KMS-11 (cell line): Measurements from ENCODE around the gene MATK.

Experiments
- H2AFZ ChIP-seq: fragments of 200-600 bp; sonication (generic); 2 replicates; pipeline ENCODE4 v1.6.1; 2016; ENCODE audit warnings: antibody characterized with exemption, mixed run types, low read depth
- H3K27ac ChIP-seq: fragments of 200-600 bp; sonication (generic); 2 replicates; pipeline ENCODE4 v1.6.1; 2016; ENCODE audit warnings: mild to moderate bottlenecking, mixed run types
- H3K27me3 ChIP-seq: fragments of 200-600 bp; sonication (generic); 2 replicates; pipeline ENCODE4 v1.6.1; 2017; ENCODE audit warnings: mild to moderate bottlenecking, low read depth, mixed run types, moderate library complexity; ENCODE audit not compliant: insufficient read depth
- H3K36me3 ChIP-seq: fragments of 200-600 bp; sonication (generic); 2 replicates; pipeline ENCODE4 v1.6.1; 2017; ENCODE audit warnings: mild to moderate bottlenecking, mixed run types; ENCODE audit not compliant: insufficient read depth
- H3K4me1 ChIP-seq: fragments of 200-600 bp; sonication (generic); 2 replicates; pipeline ENCODE4 v1.6.1; 2016; ENCODE audit warnings: mild to moderate bottlenecking, low read depth, mixed run types; ENCODE audit not compliant: poor library complexity, severe bottlenecking
- H3K4me2 ChIP-seq: fragments of 200-600 bp; sonication (generic); 2 replicates; pipeline ENCODE4 v1.7.0; 2016; ENCODE audit warnings: mild to moderate bottlenecking, mixed run types
- H3K4me3 ChIP-seq: fragments of 200-600 bp; sonication (generic); IDR thresholded peaks from 2 replicates; pipeline ENCODE4 v1.6.1; 2017; ENCODE audit warnings: low read depth, low read length, mixed read lengths; ENCODE audit not compliant: insufficient read depth
- H3K79me2 ChIP-seq: fragments of 200-600 bp; sonication (generic); 2 replicates; pipeline ENCODE4 v1.6.1; 2016; ENCODE audit warnings: low read depth, mixed run types; ENCODE audit not compliant: insufficient read depth
- H3K9ac ChIP-seq: fragments of 200-600 bp; sonication (generic); 2 replicates; pipeline ENCODE4 v1.6.1; 2016; ENCODE audit warnings: mild to moderate bottlenecking, mixed run types
- H4K20me1 ChIP-seq: fragments of 200-600 bp; sonication (generic); 2 replicates; pipeline ENCODE4 v1.6.1; 2016; ENCODE audit warnings: mild to moderate bottlenecking, mixed run types; ENCODE audit not compliant: insufficient read depth
- TF ChIP-seq, protein P1 (sequence below): fragments of 200-600 bp; sonication (generic); conservative IDR thresholded peaks from 2 replicates; pipeline ENCODE4 v1.6.1; 2017; ENCODE audit warnings: low read depth, mild to moderate bottlenecking, antibody characterized with exemption, low read length, moderate library complexity, mixed read lengths

MATK gene

DNA sequence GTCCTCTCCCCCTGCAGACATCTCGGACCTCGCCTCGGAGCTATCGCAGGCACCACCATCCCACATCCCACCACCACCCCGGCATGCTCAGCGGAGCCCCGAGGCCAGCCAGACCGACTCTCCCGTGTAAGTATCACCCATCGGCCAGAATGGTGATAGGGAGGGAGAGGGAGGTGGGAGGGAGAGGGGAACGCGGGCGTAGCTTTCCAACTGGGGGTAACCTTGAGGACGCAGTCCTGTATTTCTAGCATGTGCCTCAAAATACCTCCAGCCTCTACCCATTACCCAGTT is 51.9 kb downstream of the MATK start:
- Histone ChIP-seq H3K27ac (no peak overlapping the region), H3K36me3 (no peaks in the 10 kb centered on the region), H3K4me1 (no peaks in the 10 kb centered on the region), H3K27me3 (peaks cover 65% of the 10 kb centered on the region), H2AFZ (no peak overlapping the region), H4K20me1 (no peaks in the 10 kb centered on the region), H3K9ac (no peak overlapping the region), H3K4me2 (no peak overlapping the region), H3K4me3 (no peak overlapping the region), H3K79me2 (no peaks in the 10 kb centered on the region)
- TF ChIP-seq, protein P1, sequence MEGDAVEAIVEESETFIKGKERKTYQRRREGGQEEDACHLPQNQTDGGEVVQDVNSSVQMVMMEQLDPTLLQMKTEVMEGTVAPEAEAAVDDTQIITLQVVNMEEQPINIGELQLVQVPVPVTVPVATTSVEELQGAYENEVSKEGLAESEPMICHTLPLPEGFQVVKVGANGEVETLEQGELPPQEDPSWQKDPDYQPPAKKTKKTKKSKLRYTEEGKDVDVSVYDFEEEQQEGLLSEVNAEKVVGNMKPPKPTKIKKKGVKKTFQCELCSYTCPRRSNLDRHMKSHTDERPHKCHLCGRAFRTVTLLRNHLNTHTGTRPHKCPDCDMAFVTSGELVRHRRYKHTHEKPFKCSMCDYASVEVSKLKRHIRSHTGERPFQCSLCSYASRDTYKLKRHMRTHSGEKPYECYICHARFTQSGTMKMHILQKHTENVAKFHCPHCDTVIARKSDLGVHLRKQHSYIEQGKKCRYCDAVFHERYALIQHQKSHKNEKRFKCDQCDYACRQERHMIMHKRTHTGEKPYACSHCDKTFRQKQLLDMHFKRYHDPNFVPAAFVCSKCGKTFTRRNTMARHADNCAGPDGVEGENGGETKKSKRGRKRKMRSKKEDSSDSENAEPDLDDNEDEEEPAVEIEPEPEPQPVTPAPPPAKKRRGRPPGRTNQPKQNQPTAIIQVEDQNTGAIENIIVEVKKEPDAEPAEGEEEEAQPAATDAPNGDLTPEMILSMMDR: no peak

DNA sequence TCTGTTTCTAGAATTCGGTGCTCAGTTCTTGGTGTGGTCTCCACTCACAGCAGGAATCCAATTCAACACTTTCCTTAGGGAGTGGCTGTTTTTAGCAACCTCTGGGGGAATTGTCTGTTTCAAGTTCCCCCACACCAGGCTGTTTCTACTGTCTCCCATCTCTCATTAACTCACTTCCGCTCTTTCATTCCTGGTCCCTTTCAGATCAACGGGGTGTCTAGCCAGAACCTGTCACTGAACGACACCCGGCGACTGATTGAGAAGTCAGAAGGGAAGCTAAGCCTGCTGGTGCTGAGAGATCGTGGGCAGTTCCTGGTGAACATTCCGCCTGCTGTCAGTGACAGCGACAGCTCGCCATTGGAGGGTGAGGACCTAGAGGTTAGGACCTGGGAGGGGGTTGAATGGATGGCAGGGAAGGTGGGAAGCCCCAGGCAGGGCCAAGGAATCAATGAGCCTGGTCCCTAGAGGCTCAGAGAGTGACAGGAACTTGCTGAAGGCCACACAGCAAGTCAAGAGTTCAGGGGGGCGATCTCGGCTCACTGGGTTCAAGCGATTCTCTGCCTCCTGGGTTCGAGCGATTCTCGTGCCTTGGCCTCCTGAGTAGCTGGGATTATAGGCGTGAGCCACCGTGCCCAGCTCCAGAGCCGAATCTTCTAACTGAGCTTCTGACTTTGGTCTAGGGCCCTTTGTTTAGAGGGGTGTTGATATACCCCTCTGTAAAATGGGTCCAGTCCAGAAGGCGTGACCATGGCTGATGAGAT is 52.5 kb downstream of the MATK start:
- peaks cover 60% of the 10 kb centered on the region for H3K27me3 ChIP-seq
- no peak overlapping the region for H3K4me2 ChIP-seq
- no peaks in the 10 kb centered on the region for H3K79me2 ChIP-seq
- no peaks in the 10 kb centered on the region for H4K20me1 ChIP-seq
- no peak overlapping the region for H2AFZ ChIP-seq
- no peaks in the 10 kb centered on the region for H3K4me1 ChIP-seq
- TF ChIP-seq, protein P1: no peak
- no peak overlapping the region for H3K9ac ChIP-seq
- no peaks in the 10 kb centered on the region for H3K36me3 ChIP-seq
- H3K4me3 ChIP-seq: no peak overlapping the region
- no peak overlapping the region for H3K27ac ChIP-seq

DNA sequence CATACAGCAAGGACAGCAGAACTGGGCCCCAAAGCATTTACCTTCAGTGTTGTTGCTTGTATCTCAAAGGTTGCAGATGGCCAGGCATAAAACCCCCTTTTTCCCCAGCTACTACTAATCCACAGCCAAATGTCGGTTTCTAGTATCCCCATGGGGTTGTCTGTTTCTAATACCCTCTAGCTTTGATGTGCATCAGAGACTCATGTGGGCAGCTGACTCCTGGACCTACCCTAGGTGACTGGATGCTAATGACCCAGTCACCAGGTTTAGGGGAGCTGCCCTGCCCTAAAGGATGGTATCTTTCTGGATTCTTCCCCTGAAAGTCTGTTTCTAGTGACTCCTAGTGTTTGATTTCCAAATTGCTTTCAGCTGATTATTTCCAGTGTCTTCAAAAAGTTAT is 54.1 kb downstream of the MATK start:
- TF ChIP-seq, protein P1: no peak
- H3K4me1 ChIP-seq: no peaks in the 10 kb centered on the region
- H4K20me1 ChIP-seq: no peaks in the 10 kb centered on the region

DNA sequence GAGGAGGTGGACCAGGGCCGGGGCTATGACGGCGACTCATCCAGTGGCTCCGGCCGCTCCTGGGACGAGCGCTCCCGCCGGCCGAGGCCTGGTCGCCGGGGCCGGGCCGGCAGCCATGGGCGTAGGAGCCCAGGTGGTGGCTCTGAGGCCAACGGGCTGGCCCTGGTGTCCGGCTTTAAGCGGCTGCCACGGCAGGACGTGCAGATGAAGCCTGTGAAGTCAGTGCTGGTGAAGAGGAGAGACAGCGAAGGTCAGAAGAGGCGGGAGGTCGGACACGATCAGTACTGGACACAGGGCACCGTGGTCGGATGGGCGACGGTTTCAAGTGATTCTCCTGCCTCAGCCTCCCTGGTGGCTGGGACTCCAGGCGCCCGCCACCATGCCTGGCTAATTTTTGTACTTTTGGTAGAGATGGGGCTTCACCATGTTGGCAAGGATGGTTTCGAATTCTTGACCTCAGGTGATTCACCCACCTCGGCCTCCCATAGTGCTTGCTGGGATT is 55.7 kb downstream of the MATK start:
- TF ChIP-seq, protein P1: no peak
- Histone ChIP-seq H3K4me2 (no peak overlapping the region), H3K4me1 (peaks cover 7% of the 10 kb centered on the region), H3K27me3 (peaks cover 31% of the 10 kb centered on the region), H3K4me3 (no peak overlapping the region), H3K79me2 (no peaks in the 10 kb centered on the region), H3K9ac (no peak overlapping the region), H3K27ac (no peak overlapping the region), H2AFZ (no peak overlapping the region), H3K36me3 (no peaks in the 10 kb centered on the region), H4K20me1 (no peaks in the 10 kb centered on the region)

More for the DNA sequence above, 54.1 kb downstream of the MATK start:
- Histone ChIP-seq H3K27me3 (peaks cover 46% of the 10 kb centered on the region), H3K27ac (no peak overlapping the region), H2AFZ (no peak overlapping the region), H3K4me3 (no peak overlapping the region), H3K9ac (no peak overlapping the region), H3K36me3 (no peaks in the 10 kb centered on the region), H3K79me2 (no peaks in the 10 kb centered on the region), H3K4me2 (no peak overlapping the region)
